Kidney (tissue), 14 donors: Measurements from ENCODE around the gene DISP3. TPM values are rescaled to one million over a fixed set of nuclear protein-coding genes. Genes with fewer than 3 reads are reported as not detected.

Experiments
- DNase-seq, 5 donors: peaks; one replicate each; pipeline ENCODE4 v3.0.0-alpha.2; 2013 to 2020
- FAIRE-seq: peaks from 2 replicates; lab custom pipeline; 2012; peaks lifted over from hg19 to GRCh38; lab: Jason Lieb, UNC
- H3K27ac ChIP-seq, 2 donors: one replicate each; pipeline ENCODE4 v1.7.0; 2013; ENCODE audit warnings: low read depth in 2 of 2, low read length in 2 of 2, inconsistent platforms in 1 of 2
- H3K27me3 ChIP-seq: one replicate; pipeline ENCODE4 v1.7.1; 2013; ENCODE audit warnings: low read length, inconsistent platforms; ENCODE audit not compliant: control insufficient read depth, insufficient read depth
- H3K36me3 ChIP-seq, 3 donors: one replicate each; pipeline versions ENCODE4 v1.7.0 to v1.7.1; 2013; ENCODE audit warnings: low read length in 3 of 3, control low read depth in 1 of 3, inconsistent platforms in 1 of 3; ENCODE audit not compliant: insufficient read depth in 3 of 3, control insufficient read depth in 2 of 3
- H3K4me1 ChIP-seq, 3 donors: one replicate each; pipeline versions ENCODE4 v1.7.0 to v1.7.1; 2013; ENCODE audit warnings: low read length in 3 of 3, inconsistent platforms in 1 of 3, low read depth in 1 of 3; ENCODE audit not compliant: control insufficient read depth in 2 of 3, insufficient read depth in 2 of 3
- H3K4me3 ChIP-seq, 3 donors: one replicate each; pipeline versions ENCODE4 v1.7.0 to v1.8.1; 2013; ENCODE audit warnings: low read length in 3 of 3, control low read depth in 1 of 3, inconsistent platforms in 1 of 3
- H3K9ac ChIP-seq, 3 donors: one replicate each; pipeline versions ENCODE4 v1.7.0 to v1.7.1; 2013; ENCODE audit warnings: low read length in 3 of 3, control low read depth in 1 of 3, inconsistent platforms in 1 of 3
- H3K9me3 ChIP-seq, 3 donors: one replicate each; pipeline versions ENCODE4 v1.7.0 to v1.7.1; 2013; ENCODE audit warnings: low read length in 3 of 3, control low read depth in 1 of 3, inconsistent platforms in 1 of 3; ENCODE audit not compliant: control insufficient read depth in 2 of 3, insufficient read depth in 1 of 3
- intact Hi-C: fragments of 100-400 bp; cut with DNase I; formaldehyde crosslinking; loops from one replicate; pipeline ENCODE4 v1.11.1; 2022
- polyA plus RNA-seq: library from polyadenylated mRNA; stranded (reverse); fragments of 350-450 nt; fragmentation: Illumina TruSeq; extraction: RNeasy Lipid Tissue Mini Kit (QIAGEN cat#74804); gene quantifications from one replicate; pipeline ENCODE4 v1.2.3, GENCODE V29; 2014; ENCODE audit warnings: low read depth, low replicate concordance; ENCODE audit not compliant: insufficient read depth
- total RNA-seq: library from RNA; stranded (reverse); fragmentation: NEBNext Ultra II Directional; extraction: Animal tissue kit (Norgen Biotek cat#: 25700); gene quantifications from one replicate; pipeline ENCODE4 v1.2.1, GENCODE V29; 2021
- TF ChIP-seq, protein P1 (sequence below): IDR thresholded peaks from 3 replicates; pipeline ENCODE4 v1.5.1; 2012; ENCODE audit warnings: mild to moderate bottlenecking, moderate library complexity, borderline replicate concordance; ENCODE audit not compliant: insufficient read depth; ENCODE audit errors: extremely low read depth
- donor health status: control.
- donor health status: control.
- donor health status: control.
- donor health status: control.
- donor health status: control.
- donor health status: DM: yes; HTN: yes; CAD: no.
- donor health status: Normal renal cell carcinoma (clear cell type).

The DISP3 gene
- total and polyA plus RNA-seq, 2 donors from 2014 or later: 0.19 TPM; not detected in 1

DNA sequence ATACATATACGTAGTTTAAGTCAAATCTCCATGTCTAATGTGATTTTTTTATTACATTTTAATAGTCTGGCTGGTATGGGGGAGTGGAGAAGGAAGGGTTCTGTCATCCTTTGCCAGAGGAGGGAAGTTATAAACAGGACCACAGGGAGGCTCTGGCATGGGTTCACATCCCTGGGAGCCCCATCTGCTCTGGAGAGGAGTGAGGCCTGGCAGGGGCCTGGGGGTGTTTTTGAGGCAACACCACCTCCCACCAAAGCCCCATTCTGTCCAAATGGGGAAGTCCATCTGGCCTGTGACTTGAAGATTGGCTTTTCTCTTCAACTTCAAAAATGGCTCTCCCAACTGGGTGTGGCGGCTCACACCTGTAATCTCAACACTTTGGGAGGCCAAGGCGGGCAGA is 15.8 kb downstream of the DISP3 start:
- Histone ChIP-seq H3K9ac (no peak overlapping the region), H3K27ac (no peak overlapping the region), H3K27me3 (no peaks in the 10 kb centered on the region), H3K36me3 (no peaks in the 10 kb centered on the region), H3K4me3 (no peak overlapping the region), H3K4me1 (no peaks in the 10 kb centered on the region), H3K9me3 (peaks cover 0 to 3% (median 0%) of the 10 kb centered on the region in 3 donors)
- DNase-seq (no peak), FAIRE-seq (no peak)
- intact Hi-C loops: no loop called here
- TF ChIP-seq, protein P1, sequence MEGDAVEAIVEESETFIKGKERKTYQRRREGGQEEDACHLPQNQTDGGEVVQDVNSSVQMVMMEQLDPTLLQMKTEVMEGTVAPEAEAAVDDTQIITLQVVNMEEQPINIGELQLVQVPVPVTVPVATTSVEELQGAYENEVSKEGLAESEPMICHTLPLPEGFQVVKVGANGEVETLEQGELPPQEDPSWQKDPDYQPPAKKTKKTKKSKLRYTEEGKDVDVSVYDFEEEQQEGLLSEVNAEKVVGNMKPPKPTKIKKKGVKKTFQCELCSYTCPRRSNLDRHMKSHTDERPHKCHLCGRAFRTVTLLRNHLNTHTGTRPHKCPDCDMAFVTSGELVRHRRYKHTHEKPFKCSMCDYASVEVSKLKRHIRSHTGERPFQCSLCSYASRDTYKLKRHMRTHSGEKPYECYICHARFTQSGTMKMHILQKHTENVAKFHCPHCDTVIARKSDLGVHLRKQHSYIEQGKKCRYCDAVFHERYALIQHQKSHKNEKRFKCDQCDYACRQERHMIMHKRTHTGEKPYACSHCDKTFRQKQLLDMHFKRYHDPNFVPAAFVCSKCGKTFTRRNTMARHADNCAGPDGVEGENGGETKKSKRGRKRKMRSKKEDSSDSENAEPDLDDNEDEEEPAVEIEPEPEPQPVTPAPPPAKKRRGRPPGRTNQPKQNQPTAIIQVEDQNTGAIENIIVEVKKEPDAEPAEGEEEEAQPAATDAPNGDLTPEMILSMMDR: no peak

GRCh38 chr1:11495579-11495978 is 16.6 kb downstream of the DISP3 start:
- DNase-seq: no peak

GRCh38 chr1:11496551-11497080 is 17.7 kb downstream of the DISP3 start:
- Histone ChIP-seq H3K4me3 (no peak overlapping the region), H3K9ac (no peak overlapping the region), H3K27me3 (no peaks in the 10 kb centered on the region), H3K36me3 (no peaks in the 10 kb centered on the region), H3K27ac (no peak overlapping the region), H3K4me1 (no peaks in the 10 kb centered on the region), H3K9me3 (peaks cover 0 to 3% (median 0%) of the 10 kb centered on the region in 3 donors)
- peak in 1 of 5 donors; percentile 42 for DNase-seq
- FAIRE-seq: no peak
- TF ChIP-seq, protein P1: no peak
- intact Hi-C loops: no loop called here

More at GRCh38 chr1:11495579-11495978, 16.6 kb downstream of the DISP3 start:
- FAIRE-seq: no peak
- TF ChIP-seq, protein P1: no peak
- intact Hi-C loops: no loop called here
- Histone ChIP-seq H3K4me3 (no peak overlapping the region), H3K9me3 (peaks cover 0 to 3% (median 0%) of the 10 kb centered on the region in 3 donors), H3K27ac (no peak overlapping the region), H3K9ac (no peak overlapping the region), H3K36me3 (no peaks in the 10 kb centered on the region), H3K27me3 (no peaks in the 10 kb centered on the region), H3K4me1 (no peaks in the 10 kb centered on the region)
